ENCODE measurements around the gene IL17RA.

GRCh38 chr22:17108256-17109112 is 23.7 kb downstream of the IL17RA start:
- TF ChIP-seq CTCF (IDR thresholded peaks at IDR 0.05; ENCODE audit: low read depth, low read length, missing input control) (no peak), GABPA (IDR thresholded peaks at IDR 0.05 in 1 of 2, conservative IDR thresholded peaks at IDR 0.05 in 1 of 2) (no peak), YY1 (IDR thresholded peaks at IDR 0.05) (no peak), ATF3 (IDR thresholded peaks at IDR 0.05) (no peak), ZBTB33 (IDR thresholded peaks at IDR 0.05) (no peak), RXRA (IDR thresholded peaks at IDR 0.05) (no peak), RAD21 (IDR thresholded peaks at IDR 0.05) (no peak), EGR1 (IDR thresholded peaks at IDR 0.05; ENCODE audit: low read depth in 2 of 2) (no peak), TAF1 (conservative IDR thresholded peaks at IDR 0.05) (no peak)
- TF ChIP-seq, protein P1, sequence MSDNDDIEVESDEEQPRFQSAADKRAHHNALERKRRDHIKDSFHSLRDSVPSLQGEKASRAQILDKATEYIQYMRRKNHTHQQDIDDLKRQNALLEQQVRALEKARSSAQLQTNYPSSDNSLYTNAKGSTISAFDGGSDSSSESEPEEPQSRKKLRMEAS (IDR thresholded peaks at IDR 0.05): no peak
- TF ChIP-seq, protein P2, sequence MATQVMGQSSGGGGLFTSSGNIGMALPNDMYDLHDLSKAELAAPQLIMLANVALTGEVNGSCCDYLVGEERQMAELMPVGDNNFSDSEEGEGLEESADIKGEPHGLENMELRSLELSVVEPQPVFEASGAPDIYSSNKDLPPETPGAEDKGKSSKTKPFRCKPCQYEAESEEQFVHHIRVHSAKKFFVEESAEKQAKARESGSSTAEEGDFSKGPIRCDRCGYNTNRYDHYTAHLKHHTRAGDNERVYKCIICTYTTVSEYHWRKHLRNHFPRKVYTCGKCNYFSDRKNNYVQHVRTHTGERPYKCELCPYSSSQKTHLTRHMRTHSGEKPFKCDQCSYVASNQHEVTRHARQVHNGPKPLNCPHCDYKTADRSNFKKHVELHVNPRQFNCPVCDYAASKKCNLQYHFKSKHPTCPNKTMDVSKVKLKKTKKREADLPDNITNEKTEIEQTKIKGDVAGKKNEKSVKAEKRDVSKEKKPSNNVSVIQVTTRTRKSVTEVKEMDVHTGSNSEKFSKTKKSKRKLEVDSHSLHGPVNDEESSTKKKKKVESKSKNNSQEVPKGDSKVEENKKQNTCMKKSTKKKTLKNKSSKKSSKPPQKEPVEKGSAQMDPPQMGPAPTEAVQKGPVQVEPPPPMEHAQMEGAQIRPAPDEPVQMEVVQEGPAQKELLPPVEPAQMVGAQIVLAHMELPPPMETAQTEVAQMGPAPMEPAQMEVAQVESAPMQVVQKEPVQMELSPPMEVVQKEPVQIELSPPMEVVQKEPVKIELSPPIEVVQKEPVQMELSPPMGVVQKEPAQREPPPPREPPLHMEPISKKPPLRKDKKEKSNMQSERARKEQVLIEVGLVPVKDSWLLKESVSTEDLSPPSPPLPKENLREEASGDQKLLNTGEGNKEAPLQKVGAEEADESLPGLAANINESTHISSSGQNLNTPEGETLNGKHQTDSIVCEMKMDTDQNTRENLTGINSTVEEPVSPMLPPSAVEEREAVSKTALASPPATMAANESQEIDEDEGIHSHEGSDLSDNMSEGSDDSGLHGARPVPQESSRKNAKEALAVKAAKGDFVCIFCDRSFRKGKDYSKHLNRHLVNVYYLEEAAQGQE (IDR thresholded peaks at IDR 0.05): no peak
